CD4-positive, alpha-beta T cell treated with Interleukin-6 for 4 hours (primary cell): ENCODE measurements around the gene TTPAL.

ENCODE experiments used
- DNase-seq: peaks from one replicate; pipeline ENCODE4 v3.0.0-alpha.2; 2020; ENCODE audit warnings: mixed read lengths

Gene TTPAL

GRCh38 chr20:44475694-44476560, at the start of gene TTPAL:
Gene TTPAL (plus strand): TSS chr20:44475874. CDS start chr20:44480000, 4,126 bp downstream.
- peak; percentile 92 for DNase-seq

GRCh38 chr20:44425923-44426322, 49.8 kb upstream of the TTPAL start:
- no peak for DNase-seq

- DNase-seq = no peak
Measured at GRCh38 chr20:44426879-44427790, 48.5 kb upstream of the TTPAL start.

GRCh38 chr20:44427804-44428173, 47.9 kb upstream of the TTPAL start:
- DNase-seq = no peak

- no peak for DNase-seq
Measured at GRCh38 chr20:44428174-44429016, 47.3 kb upstream of the TTPAL start.

GRCh38 chr20:44429017-44429339, 46.7 kb upstream of the TTPAL start:
- no peak for DNase-seq

- no peak for DNase-seq
Measured at GRCh38 chr20:44429419-44430269, 46.0 kb upstream of the TTPAL start.

GRCh38 chr20:44430270-44431065, 45.2 kb upstream of the TTPAL start:
- DNase-seq = no peak

GRCh38 chr20:44431118-44431501, 44.6 kb upstream of the TTPAL start:
- no peak for DNase-seq

GRCh38 chr20:44431502-44432234, 44.0 kb upstream of the TTPAL start:
- DNase-seq = no peak

- DNase-seq = no peak
Measured at GRCh38 chr20:44432618-44433577, 42.8 kb upstream of the TTPAL start.

- no peak for DNase-seq
Measured at GRCh38 chr20:44433751-44434538, 41.7 kb upstream of the TTPAL start.

- DNase-seq = no peak
Measured at GRCh38 chr20:44435630-44436335, 39.9 kb upstream of the TTPAL start.

- no peak for DNase-seq
Measured at GRCh38 chr20:44436393-44436792, 39.3 kb upstream of the TTPAL start.

- DNase-seq = no peak
Measured at GRCh38 chr20:44437497-44437896, 38.2 kb upstream of the TTPAL start.

GRCh38 chr20:44438782-44439181, 36.9 kb upstream of the TTPAL start:
- DNase-seq = no peak

GRCh38 chr20:44439318-44439717, 36.4 kb upstream of the TTPAL start:
- DNase-seq = no peak
